H1 (cell line): ENCODE data around the gene RDH14. TPM values are rescaled to one million over a fixed set of nuclear protein-coding genes. Genes with fewer than 3 reads are reported as not detected.

ENCODE experiments used
- CTCF ChIA-PET: fragments of 300-600 bp; sonication (Branson Sonifier 250); formaldehyde crosslinking; loops from one replicate; lab custom pipeline; 2021; ENCODE audit not compliant: partially characterized antibody; lab: Charles Lee
- POLR2A ChIA-PET: fragments of 300-600 bp; sonication (Branson Sonifier 250); formaldehyde crosslinking; loops from one replicate; lab custom pipeline; 2021; ENCODE audit warnings: inconsistent platforms; ENCODE audit not compliant: partially characterized antibody; lab: Charles Lee
- DNase-seq, 2 experiments: peaks; one replicate each; pipeline versions ENCODE4 v3.0.0 to v3.0.0-alpha.2; 2010 to 2022; ENCODE audit warnings: low spot score in 2 of 2, low read depth in 1 of 2, mixed read lengths in 1 of 2
- FAIRE-seq: peaks from 2 replicates; lab custom pipeline; 2011; peaks lifted over from hg19 to GRCh38; lab: Jason Lieb, UNC
- H2AFZ ChIP-seq: 2 replicates; pipeline ENCODE4 v1.8.1; 2012; ENCODE audit warnings: low read length, inconsistent platforms
- H2AK5ac ChIP-seq: 2 replicates; pipeline ENCODE4 v1.6.1; 2013; ENCODE audit warnings: low read depth, low read length
- H2BK120ac ChIP-seq: replicated peaks from 2 replicates; pipeline ENCODE3; 2013; ENCODE audit warnings: low read depth, low read length, inconsistent platforms
- H2BK12ac ChIP-seq: 2 replicates; pipeline ENCODE4 v1.6.1; 2013; ENCODE audit warnings: low read depth, low read length
- H2BK15ac ChIP-seq: 2 replicates; pipeline ENCODE4 v1.6.1; 2013; ENCODE audit warnings: low read length
- H2BK20ac ChIP-seq: 2 replicates; pipeline ENCODE4 v1.6.1; 2013; ENCODE audit warnings: low read length
- H2BK5ac ChIP-seq: 2 replicates; pipeline ENCODE4 v1.6.1; 2013; ENCODE audit warnings: low read depth, low read length
- H3K14ac ChIP-seq: 2 replicates; pipeline ENCODE4 v1.6.1; 2013; ENCODE audit warnings: inconsistent platforms; ENCODE audit not compliant: insufficient read length
- H3K18ac ChIP-seq: 2 replicates; pipeline ENCODE4 v1.6.1; 2013; ENCODE audit warnings: low read length; ENCODE audit errors: extremely low read depth
- H3K23ac ChIP-seq: 2 replicates; pipeline ENCODE4 v1.6.1; 2013; ENCODE audit warnings: inconsistent platforms; ENCODE audit not compliant: insufficient read length
- H3K23me2 ChIP-seq: 2 replicates; pipeline ENCODE4 v1.6.1; 2013; ENCODE audit warnings: low read depth, low read length
- H3K27ac ChIP-seq: 2 replicates; pipeline ENCODE4 v1.6.1; 2011; ENCODE audit warnings: low read depth, low read length, inconsistent platforms
- H3K27me3 ChIP-seq, 4 experiments: replicated peaks in 1 of 4; 1 replicate in 1 of 4; 2 replicates in 3 of 4; pipeline versions ENCODE4 v1.6.1 to v1.8.1; 2011 to 2013; ENCODE audit warnings: low read length in 3 of 4, mild to moderate bottlenecking in 3 of 4, inconsistent platforms in 2 of 4, mixed read lengths in 2 of 4, moderate library complexity in 1 of 4; ENCODE audit not compliant: control insufficient read depth in 3 of 4, insufficient read depth in 3 of 4; ENCODE audit errors: extremely low read depth in 1 of 4
- H3K36me3 ChIP-seq, 4 experiments: 2 replicates each; pipeline versions ENCODE4 v1.6.1 to v1.8.1; 2011 to 2013; ENCODE audit warnings: mild to moderate bottlenecking in 4 of 4, low read length in 3 of 4, moderate library complexity in 2 of 4, control low read depth in 1 of 4, inconsistent platforms in 1 of 4; ENCODE audit not compliant: insufficient read depth in 4 of 4, control insufficient read depth in 2 of 4
- H3K4ac ChIP-seq: replicated peaks from 2 replicates; pipeline ENCODE3; 2013; ENCODE audit warnings: low read length, low read depth, mixed read lengths, inconsistent platforms; ENCODE audit not compliant: insufficient read length
- H3K4me1 ChIP-seq, 4 experiments: replicated peaks in 1 of 4; 1 replicate in 1 of 4; 2 replicates in 3 of 4; pipeline versions ENCODE4 v1.6.1 to v1.8.1; 2011 to 2013; ENCODE audit warnings: low read length in 3 of 4, inconsistent platforms in 2 of 4, mixed read lengths in 1 of 4; ENCODE audit not compliant: insufficient read depth in 4 of 4, control insufficient read depth in 3 of 4
- H3K4me2 ChIP-seq, 2 experiments: 2 replicates each; pipeline versions ENCODE4 v1.6.1 to v1.8.1; 2011 to 2013; ENCODE audit warnings: low read depth in 2 of 2, low read length in 2 of 2, control low read depth in 1 of 2, inconsistent platforms in 1 of 2, mild to moderate bottlenecking in 1 of 2; ENCODE audit not compliant: insufficient read depth in 1 of 2
- H3K4me3 ChIP-seq, 4 experiments: fragments of 200-600, 300-600 bp in 1 of 4; sonication (generic), shearing (Covaris generic), sonication (Bioruptor Twin) in 1 of 4; 2 replicates each; pipeline versions ENCODE4 v1.5.1 to v1.8.1; 2011 to 2016; ENCODE audit warnings: low read length in 4 of 4, low read depth in 3 of 4, control low read depth in 2 of 4, inconsistent platforms in 2 of 4, mild to moderate bottlenecking in 2 of 4, mixed read lengths in 1 of 4, moderate library complexity in 1 of 4; ENCODE audit not compliant: insufficient read depth in 2 of 4; ENCODE audit errors: extremely low read depth in 1 of 4
- H3K56ac ChIP-seq: replicated peaks from 2 replicates; pipeline ENCODE3; 2013; ENCODE audit warnings: low read depth, mild to moderate bottlenecking, mixed read lengths, low read length, inconsistent platforms; ENCODE audit not compliant: insufficient read length
- H3K79me1 ChIP-seq: 2 replicates; pipeline ENCODE4 v1.6.1; 2013; ENCODE audit warnings: low read depth, low read length, control low read depth
- H3K79me2 ChIP-seq, 2 experiments: 2 replicates each; pipeline versions ENCODE4 v1.6.1 to v1.8.1; 2012 to 2013; ENCODE audit warnings: low read length in 2 of 2, mild to moderate bottlenecking in 2 of 2, inconsistent platforms in 1 of 2; ENCODE audit not compliant: insufficient read depth in 2 of 2, control insufficient read depth in 1 of 2
- H3K9ac ChIP-seq, 4 experiments: replicated peaks in 1 of 4; 1 replicate in 1 of 4; 2 replicates in 3 of 4; pipeline versions ENCODE4 v1.6.1 to v1.8.1; 2011 to 2013; ENCODE audit warnings: low read depth in 3 of 4, low read length in 3 of 4, control low read depth in 2 of 4, mild to moderate bottlenecking in 2 of 4, moderate library complexity in 2 of 4, inconsistent platforms in 1 of 4; ENCODE audit errors: extremely low read depth in 1 of 4
- H3K9me3 ChIP-seq, 2 experiments: 2 replicates each; pipeline versions ENCODE4 v1.6.1 to v1.8.1; 2012 to 2013; ENCODE audit warnings: mild to moderate bottlenecking in 2 of 2, moderate library complexity in 2 of 2, control low read depth in 1 of 2, inconsistent platforms in 1 of 2, low read depth in 1 of 2, low read length in 1 of 2, mixed read lengths in 1 of 2; ENCODE audit not compliant: insufficient read depth in 2 of 2
- H4K20me1 ChIP-seq, 2 experiments: replicated peaks in 1 of 2; 2 replicates each; pipeline versions ENCODE3 to v1.8.1; 2011 to 2013; ENCODE audit warnings: inconsistent platforms in 2 of 2, low read length in 2 of 2, mild to moderate bottlenecking in 1 of 2; ENCODE audit not compliant: insufficient read depth in 2 of 2, control insufficient read depth in 1 of 2
- H4K5ac ChIP-seq: 2 replicates; pipeline ENCODE4 v1.6.1; 2013; ENCODE audit warnings: low read length, low read depth, mixed read lengths, inconsistent platforms; ENCODE audit not compliant: insufficient read length
- H4K8ac ChIP-seq: 2 replicates; pipeline ENCODE4 v1.8.0; 2013; ENCODE audit warnings: mild to moderate bottlenecking, moderate library complexity, low read length, inconsistent platforms; ENCODE audit not compliant: insufficient read depth; ENCODE audit errors: extremely low read depth
- H4K91ac ChIP-seq: replicated peaks from 2 replicates; pipeline ENCODE3; 2013; ENCODE audit warnings: low read length, mixed read lengths, inconsistent platforms; ENCODE audit not compliant: insufficient read length
- CEBPB ChIP-seq: IDR thresholded peaks from 2 replicates; pipeline ENCODE4 v1.6.1; 2012; ENCODE audit warnings: low read depth, low read length
- KDM1A ChIP-seq: fragments of 200-600, 300-600 bp; sonication (generic); IDR thresholded peaks from 2 replicates; pipeline ENCODE4 v1.7.1; 2016; ENCODE audit warnings: mild to moderate bottlenecking, low read length, borderline replicate concordance
- WGBS, 2 experiments: shearing (Covaris generic) in 1 of 2; methylation state at CpG; one replicate each; pipeline versions ENCODE4 v1.1.6 to v1.1.7; 2013 to 2015; ENCODE audit warnings: low lambda C conversion rate in 2 of 2, mixed read lengths in 2 of 2, inconsistent platforms in 1 of 2, low coverage in 1 of 2, missing lambda C conversion rate in 1 of 2; ENCODE audit not compliant: insufficient replicate concordance in 2 of 2, insufficient coverage in 1 of 2, insufficient read length in 1 of 2; ENCODE audit errors: extremely low coverage in 1 of 2, missing lambda C conversion rate in 1 of 2; 5-methylcytosine and 5-hydroxymethylcytosine counted together
- polyA plus RNA-seq, 7 experiments: library from polyadenylated mRNA; depleted of rRNA in 3 of 7; stranded (reverse) in 5 of 7; unstranded in 2 of 7; fragments of >200 nt in 5 of 7; fragments of 200-250 nt in 2 of 7; gene quantifications; 1 replicate in 5 of 7; 2 replicates in 1 of 7; 4 replicates in 1 of 7; pipeline versions ENCODE4 v1.2.1 to v1.2.3, GENCODE V29; 2011 to 2013; ENCODE audit warnings: missing spikeins in 2 of 7, mixed read lengths in 2 of 7
- total RNA-seq: library from RNA; stranded (reverse); fragmentation: NEBNext Ultra II Directional; extraction: Animal tissue kit (Norgen Biotek cat#: 25700); gene quantifications from 2 replicates; pipeline ENCODE4 v1.2.1, GENCODE V29; 2021

Gene RDH14
- total and polyA plus RNA-seq, 2 of the 8 experiments (the other 6 are each of a cell fraction or from before 2014, with no cell fraction given), result 14.7 to 23.6 TPM

DNA sequence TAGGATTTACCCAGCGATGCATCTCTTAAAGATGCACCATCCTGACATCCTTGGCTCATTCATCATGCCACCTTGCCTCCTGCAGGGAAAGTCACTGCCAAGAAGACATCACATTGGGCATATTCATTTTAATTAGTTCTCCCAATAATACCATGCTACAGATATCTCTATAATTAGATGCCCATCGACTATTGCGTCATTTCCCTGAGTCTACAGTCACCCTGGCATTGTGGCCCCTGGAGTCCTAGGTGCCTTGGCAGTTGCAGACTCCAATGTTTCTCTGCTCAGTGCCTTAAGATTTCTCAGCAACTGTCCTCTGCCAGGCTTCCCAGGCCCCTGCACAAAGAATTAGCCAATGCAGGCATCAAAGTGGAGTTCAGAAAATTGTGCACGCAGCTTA, 32.6 kb downstream of the RDH14 start:
- Histone ChIP-seq H3K23me2 (no peaks in the 10 kb centered on the region), H2AFZ (no peak overlapping the region), H2BK5ac (no peak overlapping the region), H3K36me3 (no peaks in the 10 kb centered on the region), H2AK5ac (no peak overlapping the region), H2BK20ac (no peak overlapping the region), H3K9me3 (no peaks in the 10 kb centered on the region), H3K23ac (no peak overlapping the region), H3K4ac (no peak overlapping the region), H3K79me2 (no peaks in the 10 kb centered on the region), H4K5ac (no peak overlapping the region), H2BK120ac (no peak overlapping the region), H3K27ac (no peak overlapping the region), H3K56ac (no peak overlapping the region), H3K27me3 (peaks cover 0 to 1% (median 0%) of the 10 kb centered on the region in 4 experiments; a peak in 1 of 7 replicates), H3K14ac (no peak overlapping the region), H2BK12ac (no peak overlapping the region), H2BK15ac (no peak overlapping the region), H3K9ac (no peak overlapping the region), H3K79me1 (no peaks in the 10 kb centered on the region), H3K18ac (no peak overlapping the region), H4K8ac (no peak overlapping the region), H4K20me1 (no peaks in the 10 kb centered on the region), H3K4me1 (no peaks in the 10 kb centered on the region; a peak in 1 of 7 replicates), H4K91ac (no peak overlapping the region), H3K4me3 (no peak overlapping the region), H3K4me2 (no peak overlapping the region)
- DNase-seq (no peak), FAIRE-seq (no peak)
- POLR2A ChIA-PET, result interaction anchor here (2.0 kb wide), 1 partner anchor 32 kb away, joined by 5 read pairs; the partner anchor contains the start of gene RDH14
- peak; percentile 70; the same call in 1 of the 2 replicates for TF ChIP-seq CEBPB
- TF ChIP-seq KDM1A, result no peak
- CTCF ChIA-PET, result interaction anchor here (9.2 kb wide), 1 partner anchor 8 kb away, joined by 60 read pairs; no protein-coding TSS in a partner anchor
- WGBS, 2 experiments, result 96% methylated on average over 4 of the region's 4 CpGs; no CpG with 5 or more reads in 1 of the 2 experiments
